Neural cell (in vitro differentiated cells): ENCODE results near the gene OLFM1. TPM values are rescaled to one million over a fixed set of nuclear protein-coding genes. Genes with fewer than 3 reads are reported as not detected.

Source experiments
- H2AFZ ChIP-seq: fragments of 200-600, 300-800 bp; sonication (generic), shearing (Covaris generic); 2 replicates; pipeline ENCODE4 v1.6.0; 2014; ENCODE audit warnings: low read depth, mild to moderate bottlenecking, antibody characterized with exemption, low read length, moderate library complexity
- H3F3A ChIP-seq: fragments of 200-600 bp; shearing (Covaris generic); 2 replicates; pipeline ENCODE4 v1.6.1; 2016; ENCODE audit warnings: mild to moderate bottlenecking, moderate library complexity, mixed read lengths, antibody characterized with exemption, low read length; ENCODE audit not compliant: insufficient read depth, poor library complexity, severe bottlenecking
- H3K27ac ChIP-seq: fragments of 200-600, 300-800 bp; sonication (generic), shearing (Covaris generic); 2 replicates; pipeline ENCODE4 v1.5.1; 2014; ENCODE audit warnings: mild to moderate bottlenecking, low read length, moderate library complexity
- H3K27me3 ChIP-seq: fragments of 300-800, 200-600 bp; sonication (generic), shearing (Covaris generic); 2 replicates; pipeline ENCODE4 v1.6.0; 2014; ENCODE audit warnings: mild to moderate bottlenecking, low read depth, low read length, moderate library complexity; ENCODE audit not compliant: insufficient read depth
- H3K36me3 ChIP-seq: fragments of 300-800, 200-600 bp; sonication (generic), shearing (Covaris generic); 2 replicates; pipeline ENCODE4 v1.5.1; 2014; ENCODE audit warnings: mild to moderate bottlenecking, antibody characterized with exemption, low read length, moderate library complexity; ENCODE audit not compliant: insufficient read depth
- H3K4me2 ChIP-seq: fragments of 300-800, 200-600 bp; sonication (generic), shearing (Covaris generic); 2 replicates; pipeline ENCODE4 v1.6.0; 2014; ENCODE audit warnings: mild to moderate bottlenecking, low read length
- H3K4me3 ChIP-seq: fragments of 300-800, 200-600 bp; sonication (generic), shearing (Covaris generic); 2 replicates; pipeline ENCODE4 v1.5.1; 2014; ENCODE audit warnings: mild to moderate bottlenecking, low read length, moderate library complexity
- H3K79me2 ChIP-seq: fragments of 200-600 bp; shearing (Covaris generic); replicated peaks from 2 replicates; pipeline ENCODE4 v1.6.0; 2014; ENCODE audit warnings: mild to moderate bottlenecking, low read length, moderate library complexity; ENCODE audit not compliant: insufficient read depth
- H3K9ac ChIP-seq: fragments of 300-800, 200-600 bp; sonication (generic), shearing (Covaris generic); 2 replicates; pipeline ENCODE4 v1.6.1; 2016; ENCODE audit warnings: mild to moderate bottlenecking, low read length, mixed read lengths
- H3K9me2 ChIP-seq: fragments of 200-600 bp; shearing (Covaris generic); 2 replicates; pipeline ENCODE4 v1.6.1; 2016; ENCODE audit warnings: mild to moderate bottlenecking, low read length, mixed read lengths; ENCODE audit not compliant: insufficient read depth
- H3K9me3 ChIP-seq: fragments of 200-600, 300-800 bp; sonication (generic), shearing (Covaris generic); 2 replicates; pipeline ENCODE4 v1.6.1; 2016; ENCODE audit warnings: mild to moderate bottlenecking, mixed run types, low read length, moderate library complexity, mixed read lengths
- H4K20me1 ChIP-seq: fragments of 200-600 bp; shearing (Covaris generic); 2 replicates; pipeline ENCODE4 v1.6.1; 2016; ENCODE audit warnings: mild to moderate bottlenecking, mixed run types; ENCODE audit not compliant: insufficient read depth
- CTCF ChIP-seq: fragments of 450-650 bp; IDR thresholded peaks from 2 replicates; pipeline ENCODE4 v1.5.1; 2014; ENCODE audit warnings: antibody characterized with exemption, mild to moderate bottlenecking, moderate library complexity; ENCODE audit not compliant: poor library complexity, severe bottlenecking
- EP300 ChIP-seq: fragments of 450-650 bp; conservative IDR thresholded peaks from 2 replicates; pipeline ENCODE4 v1.6.1; 2014; ENCODE audit warnings: antibody characterized with exemption, mild to moderate bottlenecking, moderate library complexity; ENCODE audit not compliant: poor library complexity, severe bottlenecking
- EZH2 ChIP-seq: fragments of 200-600, 300-800 bp; shearing (Covaris generic), sonication (generic); IDR thresholded peaks from 2 replicates; pipeline ENCODE4 v1.6.1; 2014; ENCODE audit warnings: antibody characterized with exemption, low read length, borderline replicate concordance, mild to moderate bottlenecking; ENCODE audit not compliant: insufficient read depth, poor library complexity, severe bottlenecking
- MXI1 ChIP-seq: fragments of 450-650 bp; conservative IDR thresholded peaks from 2 replicates; pipeline ENCODE4 v1.6.1; 2014; ENCODE audit warnings: antibody characterized with exemption, mild to moderate bottlenecking; ENCODE audit not compliant: poor library complexity, severe bottlenecking
- RAD21 ChIP-seq: fragments of 450-650 bp; conservative IDR thresholded peaks from 2 replicates; pipeline ENCODE4 v1.6.1; 2014; ENCODE audit warnings: antibody characterized with exemption, mild to moderate bottlenecking, moderate library complexity
- REST ChIP-seq: IDR thresholded peaks from 2 replicates; pipeline ENCODE4 v1.6.1; 2012; ENCODE audit warnings: borderline replicate concordance
- polyA plus RNA-seq: library from polyadenylated mRNA; depleted of rRNA; stranded (reverse); fragments of >200 nt; gene quantifications from 2 replicates; pipeline ENCODE4 v1.2.3, GENCODE V29; 2014

OLFM1 gene
- polyA plus RNA-seq, 1 donor from 2014 or later: 102 TPM

GRCh38 chr9:135098400-135099105, 11.1 kb downstream of the OLFM1 start:
- H3K79me2 ChIP-seq: no peaks in the 10 kb centered on the region
- H3K9me3 ChIP-seq: no peaks in the 10 kb centered on the region
- H3K4me3 ChIP-seq: no peak overlapping the region
- H3K27ac ChIP-seq: no peak overlapping the region
- H3K9me2 ChIP-seq: no peaks in the 10 kb centered on the region
- no peak overlapping the region for H3K9ac ChIP-seq
- H2AFZ ChIP-seq: no peak overlapping the region
- TF ChIP-seq REST (peak; percentile 34), MXI1 (no peak)
- no peaks in the 10 kb centered on the region for H3F3A ChIP-seq
- no peaks in the 10 kb centered on the region for H4K20me1 ChIP-seq
- no peaks in the 10 kb centered on the region for H3K27me3 ChIP-seq
- H3K4me2 ChIP-seq: no peak overlapping the region
- no peaks in the 10 kb centered on the region for H3K36me3 ChIP-seq

GRCh38 chr9:135099574-135099973, 12.1 kb downstream of the OLFM1 start:
- Histone ChIP-seq H3K9me3 (no peaks in the 10 kb centered on the region), H4K20me1 (no peaks in the 10 kb centered on the region), H3K27me3 (no peaks in the 10 kb centered on the region), H3K9ac (no peak overlapping the region), H3K27ac (no peak overlapping the region), H3K36me3 (no peaks in the 10 kb centered on the region), H3F3A (no peaks in the 10 kb centered on the region), H3K9me2 (no peaks in the 10 kb centered on the region), H3K4me3 (no peak overlapping the region), H2AFZ (no peak overlapping the region), H3K4me2 (no peak overlapping the region), H3K79me2 (no peaks in the 10 kb centered on the region)
- TF ChIP-seq CTCF (no peak), REST (no peak), EP300 (no peak), RAD21 (no peak), EZH2 (no peak)
